ENCODE results near the gene MYBBP1A. TPM values are rescaled to one million over a fixed set of nuclear protein-coding genes. Genes with fewer than 3 reads are reported as not detected.

The MYBBP1A gene
- total and polyA plus RNA-seq, 2 of the 4 experiments (the other 2 are of a cell fraction) = 22.6 to 45.9 TPM

GRCh38 chr17:4576161-4576558 lies 21.0 kb upstream of the MYBBP1A start:
- H3K9me1 ChIP-seq (ENCODE audit: insufficient read depth, low read length) = no peaks in the 10 kb centered on the region
- H3K18ac ChIP-seq (ENCODE audit: low read depth, low read length) = no peak overlapping the region
- no peak overlapping the region for H3K4me2 ChIP-seq (ENCODE audit: low read depth, low read length)
- H2BK20ac ChIP-seq (ENCODE audit: low read depth, low read length) = no peak overlapping the region
- no peak overlapping the region for H3K9ac ChIP-seq (ENCODE audit: low read depth, low read length)
- no peak overlapping the region for H2AK5ac ChIP-seq (ENCODE audit: low read depth, low read length)
- ChIA-PET POLR2A (ENCODE audit: unreplicated experiment) (no interaction called here), CTCF (no interaction called here)
- H3K23ac ChIP-seq (ENCODE audit: low read depth, low read length) = no peak overlapping the region
- no peak overlapping the region for H2BK15ac ChIP-seq (ENCODE audit: low read depth, low read length)
- no peak overlapping the region for H2BK120ac ChIP-seq (ENCODE audit: low read depth, low read length)
- no peak overlapping the region for H3K4me3 ChIP-seq (ENCODE audit: insufficient read depth, low read depth, low read length)
- no peaks in the 10 kb centered on the region for H4K20me1 ChIP-seq (ENCODE audit: insufficient read depth, low read length)
- dilution Hi-C loops (cut with HindIII; ENCODE audit: low sequenced_read_pairs, unreplicated experiment) = no loop called here
- TF ChIP-seq MAZ (IDR thresholded peaks at IDR 0.05; ENCODE audit: borderline replicate concordance, low read depth, low read length) (no peak), NFE2L2 (IDR thresholded peaks at IDR 0.05; ENCODE audit: low read depth, low read length) (no peak), POLR2A (IDR thresholded peaks at IDR 0.05; ENCODE audit: low read depth, low read length) (no peak), ELK1 (IDR thresholded peaks at IDR 0.05; ENCODE audit: borderline replicate concordance, low read depth, low read length) (no peak), MAFK (IDR thresholded peaks at IDR 0.05; ENCODE audit: low read depth, low read length) (no peak), CHD1 (IDR thresholded peaks at IDR 0.05; ENCODE audit: low read depth, low read length) (no peak), MXI1 (IDR thresholded peaks at IDR 0.05; ENCODE audit: borderline replicate concordance, low read depth, low read length) (no peak), FOS (IDR thresholded peaks at IDR 0.05; ENCODE audit: low read depth, low read length) (no peak), USF2 (IDR thresholded peaks at IDR 0.05; ENCODE audit: low read depth, low read length) (no peak), CEBPB (IDR thresholded peaks at IDR 0.05; ENCODE audit: low read depth, low read length) (no peak), CTCF (conservative IDR thresholded peaks at IDR 0.05; ENCODE audit: low read depth, low read length) (no peak), SMC3 (IDR thresholded peaks at IDR 0.05; ENCODE audit: low read depth, low read length) (no peak), BHLHE40 (IDR thresholded peaks at IDR 0.05; ENCODE audit: low read depth, low read length) (no peak), RAD21 (IDR thresholded peaks at IDR 0.05; ENCODE audit: low read length) (no peak), RFX5 (IDR thresholded peaks at IDR 0.05; ENCODE audit: low read depth, low read length) (no peak), RCOR1 (IDR thresholded peaks at IDR 0.05; ENCODE audit: insufficient replicate concordance, low read length) (no peak)
- H3K4ac ChIP-seq (ENCODE audit: low read depth, low read length) = no peak overlapping the region
- no peak for ATAC-seq (ENCODE audit: low read depth)
- no peak overlapping the region for H3K14ac ChIP-seq (replicated peaks; ENCODE audit: low read depth, low read length)
- H3K4me1 ChIP-seq (ENCODE audit: control insufficient read depth, insufficient read depth, low read length) = peaks cover 1% of the 10 kb centered on the region; the same call in 1 of the 2 replicates
- no peaks in the 10 kb centered on the region for H3K36me3 ChIP-seq (ENCODE audit: control insufficient read depth, insufficient read depth, low read length)
- no peaks in the 10 kb centered on the region for H3K79me1 ChIP-seq (ENCODE audit: low read depth in 1 of 2, low read length in 2 of 2)
- no TSS peak for BruUV-seq (replicated peaks)
- H2BK5ac ChIP-seq (ENCODE audit: low read depth, low read length, poor library complexity, severe bottlenecking) = no peak overlapping the region
- H4K5ac ChIP-seq (ENCODE audit: low read depth, low read length) = no peak overlapping the region
- H3K56ac ChIP-seq (ENCODE audit: extremely low read depth, insufficient read depth, low read length) = no peak overlapping the region
- peaks cover 35% of the 10 kb centered on the region for H3K27me3 ChIP-seq (ENCODE audit: control insufficient read depth, insufficient read depth, low read length)
- no peak overlapping the region for H4K8ac ChIP-seq (ENCODE audit: low read depth in 2 of 2, low read length in 2 of 2)
- in situ Hi-C loops (cut with MboI; ENCODE audit: low sequenced_read_pairs) = loop anchor here (10.0 kb wide), 1 partner anchor 309 kb away; no protein-coding TSS in a partner anchor
- no peak for DNase-seq
- H3K9me3 ChIP-seq (ENCODE audit: control insufficient read depth, insufficient read depth, low read length) = no peaks in the 10 kb centered on the region
- no peak overlapping the region for H2AFZ ChIP-seq (replicated peaks; ENCODE audit: low read length, poor library complexity)
- 35% methylated on average over 6 of the region's 6 CpGs; no CpG with 5 or more reads in 1 of the 2 experiments for whole genome bisulfite sequencing, 2 experiments (ENCODE audit: extremely low coverage in 2 of 2, insufficient read length in 1 of 2)
- H4K91ac ChIP-seq (ENCODE audit: insufficient read depth, low read depth, low read length) = no peak overlapping the region
- H2AK9ac ChIP-seq (replicated peaks; ENCODE audit: low read depth, low read length, poor library complexity) = no peak overlapping the region
- intact Hi-C loops (cut with micrococcal nuclease) = no loop called here
- no peak overlapping the region for H3K27ac ChIP-seq (ENCODE audit: insufficient read depth, low read length)
